Right ventricle myocardium superior (tissue), 1 donor: ENCODE data around the gene PITRM1. TPM values are rescaled to one million over a fixed set of nuclear protein-coding genes. Genes with fewer than 3 reads are reported as not detected.

Experiments used
- ATAC-seq: fragments of 200-7000 bp; cut with Tn5 transposase; one replicate; pipeline ENCODE4 v1.9.1; 2020; ENCODE audit warnings: mild to moderate bottlenecking; ENCODE audit not compliant: poor library complexity
- DNase-seq: peaks from one replicate; pipeline ENCODE4 v3.0.0-alpha.2; 2020
- intact Hi-C: fragments of 100-400 bp; cut with DNase I; formaldehyde crosslinking; loops from one replicate; pipeline ENCODE4 v1.11.2; 2022
- total RNA-seq: library from RNA; stranded (reverse); fragmentation: NEBNext Ultra II Directional; extraction: Animal tissue kit (Norgen Biotek cat#: 25700); gene quantifications from one replicate; pipeline ENCODE4 v1.2.1, GENCODE V29; 2021
- donor health status: DM: no; HTN: yes; CAD: no; lungs with severe emphysema.

The PITRM1 gene
- total RNA-seq, 1 donor from 2014 or later, result 84.4 TPM

GRCh38 chr10:3146289-3146688, 26.3 kb downstream of the PITRM1 start:
- DNase-seq (no peak), ATAC-seq (no peak)
- intact Hi-C loops, result no loop called here

DNA sequence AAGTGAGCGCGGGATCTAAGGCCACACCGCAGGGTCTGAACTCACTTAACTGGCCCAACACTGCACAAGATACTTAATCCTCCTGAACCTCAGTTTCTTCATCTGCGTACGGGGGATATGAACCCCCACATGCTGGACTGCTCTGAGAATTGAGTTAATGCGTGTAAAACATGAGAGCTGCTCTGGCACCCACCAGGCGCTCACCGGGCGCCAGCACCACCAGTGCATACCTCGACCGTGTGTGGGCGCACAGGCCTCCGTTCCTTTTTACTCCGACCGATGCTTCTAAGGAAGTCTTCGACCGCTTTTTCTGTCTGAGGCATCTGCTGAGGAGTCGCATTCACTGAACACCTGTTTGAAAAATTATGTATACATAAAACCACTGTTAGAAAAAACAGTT, 27.2 kb downstream of the PITRM1 start:
- ATAC-seq, result no peak
- DNase-seq, result no peak
- intact Hi-C loops, result no loop called here

- DNase-seq (no peak), ATAC-seq (no peak)
- intact Hi-C loops, result no loop called here
Observed at GRCh38 chr10:3143791-3144434, 28.7 kb downstream of the PITRM1 start.

DNA sequence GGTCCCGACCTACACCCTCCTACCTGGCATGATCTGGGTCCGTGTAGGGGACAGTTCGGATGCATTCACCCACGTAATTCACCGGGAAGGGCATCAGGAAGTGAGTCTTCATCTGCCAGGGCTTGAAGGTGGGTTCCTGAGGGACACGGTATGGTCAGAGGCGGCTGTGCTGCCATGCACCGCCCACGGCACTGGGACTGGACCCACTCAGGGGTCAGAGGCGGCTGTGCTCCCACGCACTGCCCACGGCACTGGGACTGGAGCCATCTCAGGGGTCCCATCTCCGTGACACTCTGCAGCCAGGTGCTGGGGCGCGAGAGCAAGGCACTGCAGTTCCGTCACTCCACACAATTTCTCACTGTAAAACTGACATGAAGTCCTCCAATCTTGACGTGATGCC, 29.2 kb downstream of the PITRM1 start:
- no peak for ATAC-seq
- DNase-seq, result no peak
- intact Hi-C loops, result no loop called here

- DNase-seq (no peak), ATAC-seq (no peak)
- intact Hi-C loops, result no loop called here
Observed at GRCh38 chr10:3142146-3142875, 30.3 kb downstream of the PITRM1 start.

- DNase-seq, result no peak
- no peak for ATAC-seq
- intact Hi-C loops, result no loop called here
Observed at GRCh38 chr10:3141351-3142005, 31.1 kb downstream of the PITRM1 start.

- ATAC-seq (no peak), DNase-seq (no peak)
- intact Hi-C loops, result no loop called here
Observed at GRCh38 chr10:3140280-3140679, 32.3 kb downstream of the PITRM1 start.

- DNase-seq, result no peak
- intact Hi-C loops, result no loop called here
Observed at GRCh38 chr10:3139216-3139910, 33.2 kb downstream of the PITRM1 start.

GRCh38 chr10:3137958-3138726, 34.4 kb downstream of the PITRM1 start:
- intact Hi-C loops, result no loop called here
- no peak for DNase-seq
- no peak for ATAC-seq

More at GRCh38 chr10:3139216-3139910, 33.2 kb downstream of the PITRM1 start:
- ATAC-seq, result no peak

DNA sequence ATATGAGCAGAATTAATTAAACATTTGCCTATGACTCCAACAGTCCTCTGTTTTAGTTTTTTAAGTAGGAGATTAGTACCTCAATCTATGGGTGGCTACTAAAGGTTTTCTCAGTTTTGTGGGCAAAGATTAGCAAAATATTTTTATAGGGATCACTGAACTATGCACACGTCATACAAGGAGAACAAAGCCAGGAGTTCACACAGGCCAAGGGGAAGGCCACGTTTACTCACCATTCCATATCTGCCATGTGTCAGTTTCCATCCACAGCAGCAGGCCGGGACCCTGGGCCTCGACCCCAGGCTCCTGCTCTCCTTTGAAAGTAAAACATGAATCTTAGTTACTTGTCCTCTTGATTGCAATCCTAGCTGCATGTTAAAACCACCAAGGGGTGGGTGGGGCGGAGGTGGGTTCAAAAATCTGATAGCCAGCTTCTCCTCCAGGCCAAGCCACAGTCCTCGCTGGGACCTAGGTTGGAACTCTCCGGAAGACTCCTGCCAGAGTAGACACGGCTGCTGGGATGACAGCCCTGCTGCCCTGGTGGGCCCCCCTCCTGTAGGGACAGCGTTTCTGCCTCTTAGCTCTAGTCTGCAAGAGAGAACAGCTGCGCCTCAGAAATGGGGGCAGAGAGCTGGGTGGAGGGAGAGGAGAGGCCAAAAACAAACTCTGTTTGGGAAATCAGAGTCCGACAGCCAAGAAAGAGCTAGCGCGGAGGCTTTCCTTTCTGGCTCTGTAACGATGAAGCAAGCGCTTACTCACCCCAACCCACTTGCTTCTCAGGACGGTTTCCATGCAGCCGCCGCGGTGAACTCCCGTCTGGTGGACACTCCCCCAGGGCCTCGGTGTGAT, 35.6 kb downstream of the PITRM1 start:
- ATAC-seq (peak; percentile 75), DNase-seq (peak; percentile 83)
- intact Hi-C loops, result no loop called here

- ATAC-seq, result peak; percentile 84
- peak; percentile 88 for DNase-seq
- intact Hi-C loops, result no loop called here
Observed at GRCh38 chr10:3136336-3136735, 36.2 kb downstream of the PITRM1 start.

DNA sequence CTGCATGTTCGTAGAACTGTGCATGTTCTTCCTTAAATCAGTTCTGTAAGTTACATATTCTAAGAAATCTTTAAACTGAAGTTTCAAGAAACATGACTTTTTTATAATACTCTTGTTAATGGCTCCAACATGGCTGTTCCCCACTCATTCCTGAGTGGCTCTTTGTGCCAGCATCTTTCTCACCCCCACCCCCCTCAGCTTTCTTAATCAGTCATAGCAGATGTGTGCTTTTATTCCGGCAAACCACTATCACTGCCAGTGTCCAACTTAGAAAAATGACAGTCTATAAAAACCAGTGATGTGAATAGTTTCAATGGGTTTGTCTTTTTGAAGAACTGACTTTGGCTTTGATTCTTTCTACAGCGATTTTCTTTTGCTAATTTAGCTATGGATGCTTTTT, 37.6 kb downstream of the PITRM1 start:
- ATAC-seq (no peak), DNase-seq (no peak)
- intact Hi-C loops, result no loop called here

- no peak for DNase-seq
- ATAC-seq, result no peak
- intact Hi-C loops, result no loop called here
Observed at GRCh38 chr10:3133948-3134347, 38.6 kb downstream of the PITRM1 start.

- DNase-seq (no peak), ATAC-seq (no peak)
- intact Hi-C loops, result no loop called here
Observed at GRCh38 chr10:3132036-3133025, 40.3 kb downstream of the PITRM1 start.

GRCh38 chr10:3131098-3131497, 41.5 kb downstream of the PITRM1 start:
- no peak for DNase-seq
- intact Hi-C loops, result no loop called here
- no peak for ATAC-seq

DNA sequence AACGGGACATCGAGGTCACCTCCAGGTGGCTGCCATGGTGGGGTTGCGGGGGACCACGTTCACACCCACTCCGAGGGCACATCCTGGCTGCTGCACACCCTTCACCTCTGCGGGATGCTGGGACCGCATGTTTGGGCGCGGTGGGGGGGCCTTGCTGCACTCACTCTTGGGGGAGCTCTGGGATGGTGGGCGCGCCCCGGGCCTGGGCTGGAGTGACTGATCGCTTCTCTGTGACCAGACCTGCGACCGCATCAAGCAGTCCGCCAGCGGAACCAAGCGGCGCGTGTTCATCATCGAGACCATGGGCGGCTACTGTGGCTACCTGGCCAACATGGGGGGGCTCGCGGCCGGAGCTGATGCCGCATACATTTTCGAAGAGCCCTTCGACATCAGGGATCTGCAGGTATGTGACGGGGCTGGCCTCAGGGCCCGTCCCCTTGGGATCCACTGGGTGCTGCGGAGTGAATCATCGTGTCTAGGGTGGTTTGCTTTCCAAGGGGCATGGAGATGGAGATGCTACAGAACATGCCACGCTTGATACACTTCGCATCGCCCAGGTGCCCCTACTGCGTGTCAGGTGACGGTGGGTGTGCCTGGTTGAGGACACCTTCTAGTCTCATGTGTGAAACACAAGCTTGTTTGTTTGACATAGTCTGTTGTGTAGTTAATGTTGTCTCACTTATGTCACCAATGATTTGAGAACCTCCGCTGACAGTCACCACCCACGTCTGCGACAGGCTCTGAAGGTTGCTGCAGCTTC, 42.8 kb downstream of the PITRM1 start:
- intact Hi-C loops, result no loop called here
- no peak for ATAC-seq
- no peak for DNase-seq
